CD4-positive, alpha-beta T cell (primary cell): ENCODE results near the gene DCAF4. TPM values are rescaled to one million over a fixed set of nuclear protein-coding genes. Genes with fewer than 3 reads are reported as not detected.

Experiments
- ATAC-seq: fragments of 200-7000 bp; cut with Tn5 transposase; one replicate; pipeline ENCODE4 v1.10.0; 2022; ENCODE audit warnings: mild to moderate bottlenecking; ENCODE audit not compliant: poor library complexity
- CTCF ChIA-PET: fragments of 350-600 bp; sonication (Branson Sonifier 250); formaldehyde crosslinking; loops from one replicate; lab custom pipeline; 2021; ENCODE audit warnings: antibody characterized with exemption, inconsistent platforms; lab: Charles Lee
- POLR2A ChIA-PET: fragments of 350-600 bp; sonication (Branson Sonifier 250); formaldehyde crosslinking; loops from one replicate; lab custom pipeline; 2021; ENCODE audit warnings: antibody characterized with exemption, inconsistent platforms; lab: Charles Lee
- DNase-seq, 14 experiments: peaks; one replicate each; pipeline ENCODE4 v3.0.0-alpha.2; 2013 to 2020; ENCODE audit warnings: mixed read lengths in 2 of 14
- H3K27ac ChIP-seq, 2 donors: one replicate each; pipeline versions ENCODE4 v1.5.1 to v1.7.0; 2013; ENCODE audit warnings: low read length in 2 of 2, low read depth in 1 of 2, mild to moderate bottlenecking in 1 of 2
- H3K27me3 ChIP-seq, 2 experiments: 1 replicate in 1 of 2; 2 replicates in 1 of 2; pipeline versions ENCODE4 v1.6.1 to v1.7.0; 2013; ENCODE audit warnings: low read length in 2 of 2, control low read depth in 1 of 2, mild to moderate bottlenecking in 1 of 2, moderate library complexity in 1 of 2; ENCODE audit not compliant: insufficient read depth in 2 of 2, control insufficient read depth in 1 of 2
- H3K36me3 ChIP-seq: one replicate; pipeline ENCODE4 v1.6.1; 2013; ENCODE audit warnings: low read length, control low read depth; ENCODE audit not compliant: insufficient read depth
- H3K4me1 ChIP-seq: one replicate; pipeline ENCODE4 v1.6.1; 2013; ENCODE audit warnings: low read length, control low read depth; ENCODE audit not compliant: insufficient read depth
- H3K4me3 ChIP-seq: one replicate; pipeline ENCODE4 v1.5.1; 2013; ENCODE audit warnings: mild to moderate bottlenecking, low read length, moderate library complexity
- H3K9me3 ChIP-seq, 2 experiments: 1 replicate in 1 of 2; 2 replicates in 1 of 2; pipeline versions ENCODE4 v1.6.1 to v1.7.0; 2013; ENCODE audit warnings: low read length in 2 of 2, mild to moderate bottlenecking in 2 of 2, control low read depth in 1 of 2, moderate library complexity in 1 of 2; ENCODE audit not compliant: control insufficient read depth in 1 of 2, insufficient read depth in 1 of 2
- H3K27ac Mint-ChIP-seq: one replicate; pipeline ENCODE4 v1.8.0; 2020; ENCODE audit warnings: mixed read lengths
- H3K27me3 Mint-ChIP-seq: one replicate; pipeline ENCODE4 v1.8.0; 2021; ENCODE audit warnings: mixed read lengths
- H3K36me3 Mint-ChIP-seq: one replicate; pipeline ENCODE4 v1.8.0; 2021; ENCODE audit warnings: low read depth, mixed read lengths
- H3K4me1 Mint-ChIP-seq: one replicate; pipeline ENCODE4 v1.8.0; 2021; ENCODE audit warnings: low read depth, mixed read lengths
- H3K4me3 Mint-ChIP-seq: one replicate; pipeline ENCODE4 v1.8.0; 2020; ENCODE audit warnings: mild to moderate bottlenecking, mixed read lengths
- H3K9me3 Mint-ChIP-seq: one replicate; pipeline ENCODE4 v1.8.0; 2020; ENCODE audit warnings: mixed read lengths
- CTCF ChIP-seq: fragments of 200-600 bp; IDR thresholded peaks from one replicate; pipeline ENCODE4 v1.8.0; 2022; ENCODE audit warnings: antibody characterized with exemption, mild to moderate bottlenecking
- intact Hi-C, 2 experiments: fragments of 100-400 bp; cut with DNase I in 1 of 2; cut with micrococcal nuclease in 1 of 2; formaldehyde crosslinking; loops; one replicate each; pipeline versions ENCODE4 v1.15.1 to v1.9.0; 2023 to 2025; cut with DNase I, micrococcal nuclease
- total RNA-seq, 174 experiments: library from RNA in 2 of 174; stranded (reverse) in 2 of 174; gene quantifications; one replicate each; pipeline ENCODE4 v1.2.3 and lab custom pipeline; 2021 to 2026

DCAF4 gene
- total RNA-seq, 2 experiments from 2014 or later, result 20.8 to 22.8 TPM

DNA sequence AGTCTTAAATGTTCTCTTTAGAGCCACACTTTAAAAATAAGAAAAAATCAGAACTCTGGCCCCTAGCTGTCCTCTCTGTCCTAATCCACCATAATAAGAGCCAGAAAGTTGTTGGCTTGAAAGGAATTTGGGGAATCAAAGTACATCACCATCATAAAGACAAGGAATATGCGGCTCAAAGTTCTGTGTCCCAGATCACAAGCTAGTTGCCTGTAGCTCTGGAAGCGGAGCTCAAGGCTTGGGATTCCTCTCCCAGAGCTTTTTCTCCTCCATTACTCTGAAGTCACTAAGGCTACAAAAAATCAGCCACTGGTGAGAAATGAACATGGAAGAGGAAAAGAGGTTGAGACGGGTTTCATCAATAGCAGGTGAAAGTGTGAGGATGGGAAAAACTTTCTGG lies 38.8 kb upstream of the DCAF4 start:
- CTCF ChIA-PET, result interaction anchor here (1.2 kb wide), 1 partner anchor 16 kb away, joined by 7 read pairs; no protein-coding TSS in a partner anchor
- peaks cover 25% of the 10 kb centered on the region for H3K27me3 Mint-ChIP-seq
- Histone ChIP-seq H3K9me3 (no peaks in the 10 kb centered on the region), H3K4me1 (peaks cover 12% of the 10 kb centered on the region), H3K4me3 (no peak overlapping the region), H3K36me3 (no peaks in the 10 kb centered on the region), H3K27me3 (peaks cover 17 to 20% of the 10 kb centered on the region in 2 experiments), H3K27ac (no peak overlapping the region)
- no peaks in the 10 kb centered on the region for H3K9me3 Mint-ChIP-seq
- ATAC-seq (no peak), DNase-seq (no peak)
- H3K27ac Mint-ChIP-seq, result no peak overlapping the region
- no peak overlapping the region for H3K4me3 Mint-ChIP-seq
- no peaks in the 10 kb centered on the region for H3K36me3 Mint-ChIP-seq
- H3K4me1 Mint-ChIP-seq, result peaks cover 11% of the 10 kb centered on the region
- intact Hi-C loops, result no loop called here
- TF ChIP-seq CTCF, result no peak
- POLR2A ChIA-PET, result no interaction called here

- Mint-ChIP-seq H3K4me3 (no peak overlapping the region), H3K4me1 (peaks cover 14% of the 10 kb centered on the region), H3K27ac (no peak overlapping the region), H3K36me3 (no peaks in the 10 kb centered on the region), H3K27me3 (peaks cover 30% of the 10 kb centered on the region), H3K9me3 (no peaks in the 10 kb centered on the region)
- POLR2A ChIA-PET, result no interaction called here
- TF ChIP-seq CTCF, result no peak
- H3K4me3 ChIP-seq, result no peak overlapping the region
- no peak for DNase-seq
- peaks cover 19% of the 10 kb centered on the region for H3K4me1 ChIP-seq
- CTCF ChIA-PET, result interaction anchor here (0.7 to 1.2 kb wide), 2 partner anchors 16 to 371 kb away, joined by 3 to 7 read pairs; no protein-coding TSS in a partner anchor
- intact Hi-C loops, result no loop called here
- H3K27ac ChIP-seq, result no peak overlapping the region
- no peak for ATAC-seq
- H3K9me3 ChIP-seq, result no peaks in the 10 kb centered on the region
- H3K36me3 ChIP-seq, result no peaks in the 10 kb centered on the region
- H3K27me3 ChIP-seq, result peaks cover 20 to 26% of the 10 kb centered on the region in 2 experiments
These were observed 38.1 kb upstream of the DCAF4 start for GRCh38 chr14:72888192-72888591.

DNA sequence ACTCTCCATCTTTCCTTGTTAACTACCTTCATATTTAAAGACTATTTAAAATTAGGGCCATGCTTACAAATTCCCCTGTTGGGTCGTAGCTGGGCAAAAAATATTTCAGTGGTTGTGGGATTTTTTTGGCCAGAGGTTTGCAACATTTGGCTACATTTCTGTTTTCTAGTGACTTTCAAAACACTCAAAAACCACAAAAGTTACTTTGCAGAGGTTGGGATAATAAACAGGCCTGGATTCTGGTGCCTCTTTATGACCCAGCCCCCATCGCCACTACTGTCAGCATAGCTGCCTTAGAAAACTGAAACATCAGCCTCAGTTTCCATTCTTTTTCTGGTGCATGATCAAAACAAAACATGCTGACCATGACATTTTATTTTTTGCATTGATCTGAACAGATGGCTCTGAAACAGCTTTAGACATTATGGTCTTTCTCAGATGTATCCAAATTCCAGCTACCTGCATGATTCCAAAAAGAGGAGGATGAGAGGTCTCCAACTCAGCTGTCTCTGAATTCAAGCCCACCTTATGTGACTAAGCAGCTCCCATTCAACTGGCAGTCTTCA lies 37.5 kb upstream of the DCAF4 start:
- DNase-seq, result no peak
- TF ChIP-seq CTCF, result no peak
- Mint-ChIP-seq H3K9me3 (no peaks in the 10 kb centered on the region), H3K36me3 (peaks cover 1% of the 10 kb centered on the region), H3K27me3 (peaks cover 31% of the 10 kb centered on the region), H3K4me1 (peaks cover 15% of the 10 kb centered on the region), H3K4me3 (no peak overlapping the region), H3K27ac (no peak overlapping the region)
- Histone ChIP-seq H3K36me3 (no peaks in the 10 kb centered on the region), H3K4me3 (no peak overlapping the region), H3K27me3 (peaks cover 20 to 26% of the 10 kb centered on the region in 2 experiments), H3K4me1 (peaks cover 19% of the 10 kb centered on the region), H3K9me3 (no peaks in the 10 kb centered on the region), H3K27ac (no peak overlapping the region)
- intact Hi-C loops, result no loop called here
- ChIA-PET POLR2A (no interaction called here), CTCF (interaction anchor here (0.7 to 1.2 kb wide), 2 partner anchors 15 to 371 kb away, joined by 3 to 7 read pairs; no protein-coding TSS in a partner anchor)
- ATAC-seq, result no peak
